HepG2 (cell line): ENCODE results near the gene P4HB. TPM values are rescaled to one million over a fixed set of nuclear protein-coding genes. Genes with fewer than 3 reads are reported as not detected.

Source experiments
- CREB3 ChIP-seq: sonication (generic); formaldehyde crosslinking; IDR thresholded peaks from 2 replicates; pipeline ENCODE4 v1.5.0; 2020; ENCODE audit warnings: missing genetic modification reagents
- CREM ChIP-seq, 2 experiments: sonication (generic) in 1 of 2; formaldehyde crosslinking in 1 of 2; IDR thresholded peaks; 2 replicates each; pipeline versions ENCODE4 v1.4.0 to v1.6.1; 2016 to 2020; ENCODE audit warnings: antibody characterized with exemption in 1 of 2, mild to moderate bottlenecking in 1 of 2, missing genetic modification reagents in 1 of 2
- GPBP1L1 ChIP-seq: sonication (generic); formaldehyde crosslinking; IDR thresholded peaks from 2 replicates; pipeline ENCODE4 v1.5.0; 2020; ENCODE audit warnings: mild to moderate bottlenecking, missing genetic modification reagents
- HIC2 ChIP-seq: sonication (generic); formaldehyde crosslinking; IDR thresholded peaks from 2 replicates; pipeline ENCODE4 v1.9.0; 2022; ENCODE audit warnings: low read depth, missing genetic modification reagents
- HINFP ChIP-seq: sonication (generic); formaldehyde crosslinking; IDR thresholded peaks from 2 replicates; pipeline ENCODE4 v1.4.0; 2020; ENCODE audit warnings: low read depth, mild to moderate bottlenecking, missing genetic modification reagents
- HNRNPL ChIP-seq: fragments of 200-400 bp; formaldehyde crosslinking; IDR thresholded peaks from 2 replicates; pipeline ENCODE4 v1.6.1; 2017; ENCODE audit warnings: mild to moderate bottlenecking, low read depth, low read length
- KLF15 ChIP-seq: sonication (generic); formaldehyde crosslinking; IDR thresholded peaks from 2 replicates; pipeline ENCODE4 v1.8.1; 2023; ENCODE audit warnings: borderline replicate concordance, mild to moderate bottlenecking, inconsistent platforms, missing genetic modification reagents, mixed read lengths
- KLF16 ChIP-seq, 2 experiments: sonication (generic) in 1 of 2; formaldehyde crosslinking in 1 of 2; IDR thresholded peaks; 2 replicates each; pipeline versions ENCODE4 v1.6.1 to v1.8.0; 2016 to 2023; ENCODE audit warnings: missing genetic modification reagents in 2 of 2, missing compliant biosample characterization in 1 of 2
- MLLT10 ChIP-seq: sonication (generic); formaldehyde crosslinking; IDR thresholded peaks from 2 replicates; pipeline ENCODE4 v1.4.0; 2020; ENCODE audit warnings: missing genetic modification reagents
- NCOR1 ChIP-seq: fragments of 200-600 bp; sonication (generic); IDR thresholded peaks from 2 replicates; pipeline ENCODE4 v1.7.0; 2017; ENCODE audit warnings: antibody characterized with exemption, low read length, borderline replicate concordance
- POLR2A ChIP-seq, 2 experiments: IDR thresholded peaks; 2 replicates each; pipeline ENCODE4 v1.6.1; 2011; ENCODE audit warnings: low read depth in 2 of 2, low read length in 2 of 2, mild to moderate bottlenecking in 1 of 2, moderate library complexity in 1 of 2; ENCODE audit not compliant: insufficient read depth in 1 of 2
- RAD21 ChIP-seq: fragments of 450-650 bp; formaldehyde crosslinking; IDR thresholded peaks from 2 replicates; pipeline ENCODE4 v1.5.0; 2020; ENCODE audit warnings: mild to moderate bottlenecking
- TBL1XR1 ChIP-seq: fragments of 150-350 bp; IDR thresholded peaks from 2 replicates; pipeline ENCODE4 v1.6.1; 2014; ENCODE audit warnings: borderline replicate concordance, low read length; ENCODE audit not compliant: partially characterized antibody
- TFDP1 ChIP-seq: IDR thresholded peaks from 2 replicates; pipeline ENCODE4 v1.6.1; 2016; ENCODE audit warnings: missing compliant biosample characterization, missing genetic modification reagents, borderline replicate concordance
- ZC3H13 ChIP-seq: sonication (generic); formaldehyde crosslinking; IDR thresholded peaks from 2 replicates; pipeline ENCODE4 v1.8.1; 2023; ENCODE audit warnings: mild to moderate bottlenecking, missing genetic modification reagents, moderate library complexity
- ZNF280D ChIP-seq: sonication (generic); formaldehyde crosslinking; IDR thresholded peaks from 2 replicates; pipeline ENCODE4 v1.5.1; 2020; ENCODE audit warnings: mild to moderate bottlenecking, missing genetic modification reagents
- ZNF75D ChIP-seq: sonication (generic); formaldehyde crosslinking; IDR thresholded peaks from 2 replicates; pipeline ENCODE4 v1.8.1; 2023; ENCODE audit warnings: missing genetic modification reagents, mild to moderate bottlenecking, borderline replicate concordance
- ZNF839 ChIP-seq: sonication (generic); formaldehyde crosslinking; IDR thresholded peaks from 2 replicates; pipeline ENCODE4 v1.4.0; 2020; ENCODE audit warnings: missing genetic modification reagents, mild to moderate bottlenecking, borderline replicate concordance
- polyA plus RNA-seq, 8 experiments: library from polyadenylated mRNA; depleted of rRNA in 3 of 8; stranded (reverse) in 7 of 8; unstranded in 1 of 8; fragments of >200 nt; fragmentation: Illumina TruSeq in 4 of 8; extraction: Trizol in 4 of 8; gene quantifications; 2 replicates each; pipeline versions ENCODE4 v1.2.1 to v1.2.3, GENCODE V29; 2011 to 2016; ENCODE audit warnings: low read depth in 4 of 8, missing spikeins in 1 of 8, mixed read lengths in 1 of 8; ENCODE audit not compliant: insufficient read depth in 1 of 8
- total RNA-seq, 5 experiments: library from RNA; depleted of rRNA; stranded (reverse); fragments of >200 nt; fragmentation: Illumina TruSeq; extraction: Trizol; gene quantifications; 2 replicates each; pipeline ENCODE4 v1.2.3, GENCODE V29; 2016; ENCODE audit warnings: low read depth in 1 of 5

P4HB gene
- total and polyA plus RNA-seq, 2 of the 13 experiments (the other 11 are each of a cell fraction or from before 2014, with no cell fraction given), result 185 to 782 TPM

GRCh38 chr17:81831957-81832607, 28.3 kb downstream of the P4HB start (continued):
- 0 out of 4 replicates have a peak, but pooled peaks of 1 of the 2 experiments have one; percentile 13 for TF ChIP-seq POLR2A (IDR thresholded peaks at IDR 0.05; ENCODE audit: insufficient read depth in 1 of 2, low read depth in 2 of 2, low read length in 2 of 2)
- no peak for TF ChIP-seq HINFP (CRISPR knock-in tag)
- no peak for TF ChIP-seq RAD21 (CRISPR knock-in tag)
- TF ChIP-seq NCOR1, result no peak
- TF ChIP-seq KLF15 (CRISPR knock-in tag), result no peak
- TF ChIP-seq ZC3H13, result no peak; the same call in 1 of the 2 replicates
- peak; percentile 84; the same call in 1 of the 2 replicates for TF ChIP-seq ZNF839
- no peak; the same call in 1 of the 2 replicates for TF ChIP-seq TFDP1
- no peak for TF ChIP-seq TBL1XR1
- TF ChIP-seq MLLT10 (CRISPR knock-in tag), result no peak
- TF ChIP-seq ZNF75D (CRISPR knock-in tag), result no peak
- TF ChIP-seq ZNF280D (CRISPR knock-in tag), result no peak
- peak; percentile 51; the same call in 1 of the 2 replicates for TF ChIP-seq HIC2 (CRISPR knock-in tag)
- no peak for TF ChIP-seq KLF16 (CRISPR knock-in tag; IDR thresholded peaks at IDR 0.05)
- no peak for TF ChIP-seq CREM (IDR thresholded peaks at IDR 0.05)
- no peak for TF ChIP-seq CREM (CRISPR knock-in tag; IDR thresholded peaks at IDR 0.05)
- no peak for TF ChIP-seq GPBP1L1 (CRISPR knock-in tag)
- no peak for TF ChIP-seq CREB3 (CRISPR knock-in tag)
- no peak for TF ChIP-seq HNRNPL
